GM21619 (cell line): Measurements from ENCODE around the gene BCAR3.
A peak's percentile ranks its signal among the peaks of the same experiment; 100 is the strongest.

Experiments
- ATAC-seq: cut with Tn5 transposase; IDR thresholded peaks from one replicate; pipeline ENCODE4 v1.9.1; 2021; ENCODE audit not compliant: unreplicated experiment

BCAR3 gene

GRCh38 chr1:93681101-93681988, at the start of gene BCAR3:
BCAR3 (minus strand) TSS chr1:93681837; CDS start chr1:93674930, 6,907 bp downstream.
- ATAC-seq = peak; percentile 66

GRCh38 chr1:93730621-93731020, 49.0 kb upstream of the BCAR3 start:
- ATAC-seq = no peak

GRCh38 chr1:93729906-93730305, 48.3 kb upstream of the BCAR3 start:
- ATAC-seq = no peak

- no peak for ATAC-seq
These were observed 47.9 kb upstream of the BCAR3 start for GRCh38 chr1:93729502-93729901.

GRCh38 chr1:93728480-93729131, 47.0 kb upstream of the BCAR3 start:
- no peak for ATAC-seq

- no peak for ATAC-seq
These were observed 42.2 kb upstream of the BCAR3 start for GRCh38 chr1:93723733-93724270.

GRCh38 chr1:93723110-93723509, 41.5 kb upstream of the BCAR3 start:
- no peak for ATAC-seq

GRCh38 chr1:93722081-93723031, 40.7 kb upstream of the BCAR3 start:
- ATAC-seq = no peak

GRCh38 chr1:93720956-93721626, 39.5 kb upstream of the BCAR3 start:
- ATAC-seq = no peak

GRCh38 chr1:93717640-93718039, 36.0 kb upstream of the BCAR3 start:
- no peak for ATAC-seq

- ATAC-seq = no peak
These were observed 35.3 kb upstream of the BCAR3 start for GRCh38 chr1:93716941-93717368.

- no peak for ATAC-seq
These were observed 34.5 kb upstream of the BCAR3 start for GRCh38 chr1:93716163-93716562.

- peak; percentile 59 for ATAC-seq
These were observed 34.0 kb upstream of the BCAR3 start for GRCh38 chr1:93715529-93716126.

GRCh38 chr1:93714356-93714755, 32.7 kb upstream of the BCAR3 start:
- no peak for ATAC-seq

GRCh38 chr1:93713341-93713740, 31.7 kb upstream of the BCAR3 start:
- ATAC-seq = no peak

GRCh38 chr1:93712741-93713140, 31.1 kb upstream of the BCAR3 start:
- no peak for ATAC-seq

- no peak for ATAC-seq
These were observed 29.1 kb upstream of the BCAR3 start for GRCh38 chr1:93710499-93711453.

- no peak for ATAC-seq
These were observed 27.3 kb upstream of the BCAR3 start for GRCh38 chr1:93708734-93709481.
